ENCODE results near the gene ROBO1. TPM values are rescaled to one million over a fixed set of nuclear protein-coding genes. Genes with fewer than 3 reads are reported as not detected.

The ROBO1 gene
- total RNA-seq, 1 donor from 2014 or later = 0.16 TPM

GRCh38 chr3:78999139-78999538 lies 768.7 kb downstream of the ROBO1 start:
- Mint-ChIP-seq H3K4me1 (ENCODE audit: low read depth) (no peaks in the 10 kb centered on the region), H3K27ac (no peak overlapping the region), H3K9me3 (peaks cover 13% of the 10 kb centered on the region), H3K27me3 (ENCODE audit: insufficient read depth) (no peaks in the 10 kb centered on the region), H3K36me3 (ENCODE audit: low read depth) (no peaks in the 10 kb centered on the region), H3K4me3 (no peak overlapping the region)
- intact Hi-C loops (cut with micrococcal nuclease) = no loop called here
- DNase-seq (ENCODE audit: low spot score) = no peak

GRCh38 chr3:78995087-78995486 lies 772.7 kb downstream of the ROBO1 start:
- Mint-ChIP-seq H3K27ac (no peak overlapping the region), H3K27me3 (ENCODE audit: insufficient read depth) (no peaks in the 10 kb centered on the region), H3K4me3 (no peak overlapping the region), H3K36me3 (ENCODE audit: low read depth) (no peaks in the 10 kb centered on the region), H3K4me1 (ENCODE audit: low read depth) (no peaks in the 10 kb centered on the region), H3K9me3 (peaks cover 18% of the 10 kb centered on the region)
- DNase-seq (ENCODE audit: low spot score) = no peak
- intact Hi-C loops (cut with micrococcal nuclease) = no loop called here

- no peak for DNase-seq (ENCODE audit: low spot score)
- no peaks in the 10 kb centered on the region for H3K4me1 Mint-ChIP-seq (ENCODE audit: low read depth)
- H3K9me3 Mint-ChIP-seq = peaks cover 18% of the 10 kb centered on the region
- H3K27ac Mint-ChIP-seq = no peak overlapping the region
- H3K27me3 Mint-ChIP-seq (ENCODE audit: insufficient read depth) = no peaks in the 10 kb centered on the region
- H3K4me3 Mint-ChIP-seq = no peak overlapping the region
- no peaks in the 10 kb centered on the region for H3K36me3 Mint-ChIP-seq (ENCODE audit: low read depth)
- intact Hi-C loops (cut with micrococcal nuclease) = no loop called here
These were observed 773.4 kb downstream of the ROBO1 start for GRCh38 chr3:78994174-78995027.

- Mint-ChIP-seq H3K4me1 (ENCODE audit: low read depth) (no peaks in the 10 kb centered on the region), H3K27ac (no peak overlapping the region), H3K4me3 (no peak overlapping the region), H3K36me3 (ENCODE audit: low read depth) (no peaks in the 10 kb centered on the region), H3K27me3 (ENCODE audit: insufficient read depth) (no peaks in the 10 kb centered on the region), H3K9me3 (peaks cover 10% of the 10 kb centered on the region)
- intact Hi-C loops (cut with micrococcal nuclease) = no loop called here
- no peak for DNase-seq (ENCODE audit: low spot score)
These were observed 774.4 kb downstream of the ROBO1 start for GRCh38 chr3:78993375-78993774.

GRCh38 chr3:78992830-78993229 lies 775.0 kb downstream of the ROBO1 start:
- intact Hi-C loops (cut with micrococcal nuclease) = no loop called here
- Mint-ChIP-seq H3K4me3 (no peak overlapping the region), H3K27ac (no peak overlapping the region), H3K27me3 (ENCODE audit: insufficient read depth) (no peaks in the 10 kb centered on the region), H3K4me1 (ENCODE audit: low read depth) (no peaks in the 10 kb centered on the region), H3K9me3 (peaks cover 10% of the 10 kb centered on the region), H3K36me3 (ENCODE audit: low read depth) (no peaks in the 10 kb centered on the region)
- no peak for DNase-seq (ENCODE audit: low spot score)

GRCh38 chr3:78992400-78992799 lies 775.4 kb downstream of the ROBO1 start:
- intact Hi-C loops (cut with micrococcal nuclease) = no loop called here
- Mint-ChIP-seq H3K36me3 (ENCODE audit: low read depth) (no peaks in the 10 kb centered on the region), H3K9me3 (peaks cover 6% of the 10 kb centered on the region), H3K27ac (no peak overlapping the region), H3K27me3 (ENCODE audit: insufficient read depth) (no peaks in the 10 kb centered on the region), H3K4me3 (no peak overlapping the region), H3K4me1 (ENCODE audit: low read depth) (no peaks in the 10 kb centered on the region)
- no peak for DNase-seq (ENCODE audit: low spot score)

GRCh38 chr3:78991656-78992055 lies 776.1 kb downstream of the ROBO1 start:
- intact Hi-C loops (cut with micrococcal nuclease) = no loop called here
- H3K27ac Mint-ChIP-seq = no peak overlapping the region

GRCh38 chr3:78990156-78990555 lies 777.6 kb downstream of the ROBO1 start:
- no peak for DNase-seq (ENCODE audit: low spot score)
- intact Hi-C loops (cut with micrococcal nuclease) = no loop called here
- Mint-ChIP-seq H3K27me3 (ENCODE audit: insufficient read depth) (no peaks in the 10 kb centered on the region), H3K4me3 (no peak overlapping the region), H3K36me3 (ENCODE audit: low read depth) (no peaks in the 10 kb centered on the region), H3K4me1 (ENCODE audit: low read depth) (no peaks in the 10 kb centered on the region), H3K27ac (no peak overlapping the region), H3K9me3 (peaks cover 5% of the 10 kb centered on the region)

More at GRCh38 chr3:78991656-78992055, 776.1 kb downstream of the ROBO1 start:
- no peak overlapping the region for H3K4me3 Mint-ChIP-seq
- no peak for DNase-seq (ENCODE audit: low spot score)
- H3K36me3 Mint-ChIP-seq (ENCODE audit: low read depth) = no peaks in the 10 kb centered on the region
- H3K4me1 Mint-ChIP-seq (ENCODE audit: low read depth) = no peaks in the 10 kb centered on the region
- no peaks in the 10 kb centered on the region for H3K27me3 Mint-ChIP-seq (ENCODE audit: insufficient read depth)
- H3K9me3 Mint-ChIP-seq = peaks cover 5% of the 10 kb centered on the region

GRCh38 chr3:78988324-78988723 lies 779.5 kb downstream of the ROBO1 start:
- Mint-ChIP-seq H3K27me3 (ENCODE audit: insufficient read depth) (no peaks in the 10 kb centered on the region), H3K4me1 (ENCODE audit: low read depth) (no peaks in the 10 kb centered on the region), H3K36me3 (ENCODE audit: low read depth) (no peaks in the 10 kb centered on the region), H3K4me3 (no peak overlapping the region), H3K27ac (no peak overlapping the region), H3K9me3 (peaks cover 7% of the 10 kb centered on the region)
- no peak for DNase-seq (ENCODE audit: low spot score)
- intact Hi-C loops (cut with micrococcal nuclease) = no loop called here

- no peak overlapping the region for H3K4me3 Mint-ChIP-seq
- intact Hi-C loops (cut with micrococcal nuclease) = no loop called here
- H3K9me3 Mint-ChIP-seq = peaks cover 6% of the 10 kb centered on the region
- H3K36me3 Mint-ChIP-seq (ENCODE audit: low read depth) = no peaks in the 10 kb centered on the region
- H3K4me1 Mint-ChIP-seq (ENCODE audit: low read depth) = no peaks in the 10 kb centered on the region
- no peaks in the 10 kb centered on the region for H3K27me3 Mint-ChIP-seq (ENCODE audit: insufficient read depth)
- no peak overlapping the region for H3K27ac Mint-ChIP-seq
- DNase-seq (ENCODE audit: low spot score) = no peak
These were observed 781.2 kb downstream of the ROBO1 start for GRCh38 chr3:78986416-78987101.

- intact Hi-C loops (cut with micrococcal nuclease) = no loop called here
- Mint-ChIP-seq H3K36me3 (ENCODE audit: low read depth) (no peaks in the 10 kb centered on the region), H3K4me1 (ENCODE audit: low read depth) (no peaks in the 10 kb centered on the region), H3K27ac (no peak overlapping the region), H3K9me3 (peaks cover 6% of the 10 kb centered on the region), H3K27me3 (ENCODE audit: insufficient read depth) (no peaks in the 10 kb centered on the region), H3K4me3 (no peak overlapping the region)
- no peak for DNase-seq (ENCODE audit: low spot score)
These were observed 781.8 kb downstream of the ROBO1 start for GRCh38 chr3:78985981-78986380.

GRCh38 chr3:78979028-78979427 lies 788.8 kb downstream of the ROBO1 start:
- Mint-ChIP-seq H3K36me3 (ENCODE audit: low read depth) (no peaks in the 10 kb centered on the region), H3K27ac (no peak overlapping the region), H3K9me3 (no peaks in the 10 kb centered on the region), H3K4me1 (ENCODE audit: low read depth) (no peaks in the 10 kb centered on the region), H3K27me3 (ENCODE audit: insufficient read depth) (no peaks in the 10 kb centered on the region), H3K4me3 (no peak overlapping the region)
- intact Hi-C loops (cut with micrococcal nuclease) = no loop called here
- DNase-seq (ENCODE audit: low spot score) = no peak

- Mint-ChIP-seq H3K36me3 (ENCODE audit: low read depth) (no peaks in the 10 kb centered on the region), H3K4me1 (ENCODE audit: low read depth) (no peaks in the 10 kb centered on the region), H3K27ac (no peak overlapping the region), H3K27me3 (ENCODE audit: insufficient read depth) (no peaks in the 10 kb centered on the region), H3K4me3 (no peak overlapping the region), H3K9me3 (no peaks in the 10 kb centered on the region)
- intact Hi-C loops (cut with micrococcal nuclease) = no loop called here
- DNase-seq (ENCODE audit: low spot score) = no peak
These were observed 789.8 kb downstream of the ROBO1 start for GRCh38 chr3:78978037-78978436.
